Nephron progenitor cell (in vitro differentiated cells): ENCODE measurements around the gene CPNE5.

Source experiments
- DNase-seq: peaks from one replicate; pipeline ENCODE4 v3.0.0; 2021
- H3K27ac Mint-ChIP-seq: 2 replicates; pipeline ENCODE4 v1.8.0; 2021; ENCODE audit warnings: mild to moderate bottlenecking, moderate library complexity, mixed read lengths
- H3K27me3 Mint-ChIP-seq: 2 replicates; pipeline ENCODE4 v1.8.0; 2021; ENCODE audit warnings: mild to moderate bottlenecking, low read depth, mixed read lengths; ENCODE audit not compliant: poor library complexity
- H3K36me3 Mint-ChIP-seq: 2 replicates; pipeline ENCODE4 v1.8.0; 2021; ENCODE audit warnings: low read depth, mixed read lengths
- H3K4me1 Mint-ChIP-seq: 2 replicates; pipeline ENCODE4 v1.8.0; 2021; ENCODE audit warnings: mixed read lengths
- H3K4me3 Mint-ChIP-seq: 2 replicates; pipeline ENCODE4 v1.8.0; 2021; ENCODE audit warnings: mild to moderate bottlenecking, moderate library complexity, mixed read lengths
- H3K9me3 Mint-ChIP-seq: 2 replicates; pipeline ENCODE4 v1.8.0; 2021; ENCODE audit warnings: mild to moderate bottlenecking, moderate library complexity, mixed read lengths
- CTCF ChIP-seq: fragments of 200-600 bp; sonication (generic); IDR thresholded peaks from 2 replicates; pipeline ENCODE4 v1.5.0; 2021; ENCODE audit warnings: antibody characterized with exemption

The CPNE5 gene

GRCh38 chr6:36805096-36805797 lies 34.0 kb downstream of the CPNE5 start:
- Mint-ChIP-seq H3K27me3 (peaks cover 11% of the 10 kb centered on the region), H3K27ac (no peak overlapping the region), H3K4me3 (no peak overlapping the region), H3K4me1 (peaks cover 63% of the 10 kb centered on the region), H3K9me3 (no peaks in the 10 kb centered on the region), H3K36me3 (no peaks in the 10 kb centered on the region)
- DNase-seq, result no peak
- TF ChIP-seq CTCF, result no peak

- no peak for DNase-seq
- Mint-ChIP-seq H3K4me3 (no peak overlapping the region), H3K4me1 (peaks cover 56% of the 10 kb centered on the region), H3K27ac (no peak overlapping the region), H3K9me3 (no peaks in the 10 kb centered on the region), H3K27me3 (peaks cover 11% of the 10 kb centered on the region), H3K36me3 (no peaks in the 10 kb centered on the region)
- TF ChIP-seq CTCF, result no peak
Observed at GRCh38 chr6:36804563-36804962, 34.7 kb downstream of the CPNE5 start.

- no peaks in the 10 kb centered on the region for H3K9me3 Mint-ChIP-seq
- no peak overlapping the region for H3K27ac Mint-ChIP-seq
- peaks cover 11% of the 10 kb centered on the region for H3K27me3 Mint-ChIP-seq
Observed at GRCh38 chr6:36803908-36804307, 35.3 kb downstream of the CPNE5 start.

GRCh38 chr6:36803482-36803881 lies 35.8 kb downstream of the CPNE5 start:
- H3K27me3 Mint-ChIP-seq, result peaks cover 11% of the 10 kb centered on the region

More at GRCh38 chr6:36803908-36804307, 35.3 kb downstream of the CPNE5 start:
- DNase-seq, result no peak
- no peak for TF ChIP-seq CTCF
- Mint-ChIP-seq H3K36me3 (no peaks in the 10 kb centered on the region), H3K4me3 (no peak overlapping the region), H3K4me1 (peaks cover 50% of the 10 kb centered on the region)

GRCh38 chr6:36800223-36801076 lies 38.8 kb downstream of the CPNE5 start:
- H3K27ac Mint-ChIP-seq, result no peak overlapping the region
- DNase-seq, result no peak
- no peak for TF ChIP-seq CTCF

More at GRCh38 chr6:36803482-36803881, 35.8 kb downstream of the CPNE5 start:
- no peaks in the 10 kb centered on the region for H3K9me3 Mint-ChIP-seq
- no peaks in the 10 kb centered on the region for H3K36me3 Mint-ChIP-seq
- no peak for DNase-seq
- peaks cover 47% of the 10 kb centered on the region for H3K4me1 Mint-ChIP-seq
- no peak overlapping the region for H3K27ac Mint-ChIP-seq
- no peak for TF ChIP-seq CTCF
- no peak overlapping the region for H3K4me3 Mint-ChIP-seq

More at GRCh38 chr6:36800223-36801076, 38.8 kb downstream of the CPNE5 start:
- Mint-ChIP-seq H3K27me3 (peaks cover 7% of the 10 kb centered on the region), H3K4me1 (peaks cover 24% of the 10 kb centered on the region), H3K36me3 (no peaks in the 10 kb centered on the region), H3K9me3 (no peaks in the 10 kb centered on the region), H3K4me3 (no peak overlapping the region)
